ENCODE measurements around the gene CCDC88B.

GRCh38 chr11:64299847-64300648, 40.0 kb upstream of the CCDC88B start, which contains the start of gene CATSPERZ:
- TF ChIP-seq CTCF (IDR thresholded peaks at IDR 0.05 in 2 of 3, conservative IDR thresholded peaks at IDR 0.05 in 1 of 3; ENCODE audit: borderline replicate concordance in 1 of 3, insufficient read depth in 1 of 3, low read depth in 2 of 3, low read length in 2 of 3) = no peak
- no peak for TF ChIP-seq EZH2 (IDR thresholded peaks at IDR 0.05)
- no peak for TF ChIP-seq SRF (IDR thresholded peaks at IDR 0.05; ENCODE audit: low read depth)

Measured in HCT116 (cell line).